Measurements from ENCODE around the gene UBFD1.
"Not testable (repeated sequence)": the region's sequence is repeated elsewhere in the genome, so short reads cannot be mapped to it uniquely, and the experiment has no call there.

The UBFD1 gene

DNA sequence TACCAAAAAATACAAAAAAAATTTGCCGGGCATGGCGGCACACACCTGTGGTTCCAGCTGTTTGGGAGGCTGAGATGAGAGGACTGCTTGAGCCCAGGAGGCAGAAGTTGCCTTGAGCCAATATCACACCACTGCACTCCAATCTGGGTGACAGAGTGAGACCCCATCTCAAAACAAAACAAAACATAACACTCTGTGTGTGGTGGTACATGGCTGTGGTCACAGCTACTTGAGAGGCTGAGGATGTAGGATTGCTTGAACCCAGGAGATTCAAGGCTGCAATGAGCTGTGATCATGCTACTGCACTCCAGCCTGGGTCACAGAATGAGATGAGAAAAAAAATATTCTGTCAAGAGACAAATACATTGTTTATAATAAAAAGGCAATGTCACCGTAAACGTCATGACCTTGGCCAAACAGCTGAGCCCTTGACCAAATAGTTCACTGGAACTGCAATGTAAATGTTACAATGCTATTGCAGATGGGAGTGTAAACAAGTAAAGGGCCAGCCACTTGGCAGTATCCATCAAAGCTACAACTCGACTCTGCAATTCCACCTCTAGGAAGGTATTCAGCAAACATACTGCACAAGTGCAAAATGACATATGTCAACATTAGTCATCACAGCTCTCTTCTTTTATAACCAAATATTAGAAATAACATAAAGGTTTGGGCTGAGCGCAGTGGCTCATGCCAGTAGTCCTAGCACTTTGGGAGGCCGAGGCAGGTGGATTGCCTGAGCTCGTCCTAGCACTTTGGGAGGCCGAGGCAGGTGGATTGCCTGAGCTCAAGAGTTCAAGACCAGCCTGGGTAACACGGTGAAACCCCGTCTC lies 17.3 kb upstream of the UBFD1 start:
- Histone ChIP-seq H3K79me2 (peaks cover 2% of the 10 kb centered on the region), H3K27ac (no peak overlapping the region), H3K4me3 (ENCODE audit: low read depth, low read length) (no peak overlapping the region), H3K4me2 (ENCODE audit: low read length) (no peak overlapping the region), H3K9me3 (ENCODE audit: control insufficient read depth, low read length) (no peaks in the 10 kb centered on the region), H2AFZ (no peak overlapping the region), H3K4me1 (no peaks in the 10 kb centered on the region), H3K36me3 (ENCODE audit: control insufficient read depth, insufficient read depth, low read length) (no peaks in the 10 kb centered on the region), H3K9ac (no peak overlapping the region), H3K27me3 (ENCODE audit: control insufficient read depth, insufficient read depth, low read length) (no peaks in the 10 kb centered on the region)
- TF ChIP-seq CTCF (IDR thresholded peaks at IDR 0.05), result no peak

GRCh38 chr16:23540817-23541178 lies 16.7 kb upstream of the UBFD1 start:
- not testable (repeated sequence) for H3K27me3 ChIP-seq (ENCODE audit: control insufficient read depth, insufficient read depth, low read length); H2AFZ ChIP-seq; H3K79me2 ChIP-seq; H3K9ac ChIP-seq; H3K27ac ChIP-seq; H3K4me2 ChIP-seq (ENCODE audit: low read length); H3K36me3 ChIP-seq (ENCODE audit: control insufficient read depth, insufficient read depth, low read length); H3K4me3 ChIP-seq (ENCODE audit: low read depth, low read length); H3K4me1 ChIP-seq; H3K9me3 ChIP-seq (ENCODE audit: control insufficient read depth, low read length)

- Histone ChIP-seq H3K4me2 (ENCODE audit: low read length) (no peak overlapping the region), H3K27ac (no peak overlapping the region), H3K27me3 (ENCODE audit: control insufficient read depth, insufficient read depth, low read length) (no peaks in the 10 kb centered on the region), H3K4me1 (no peaks in the 10 kb centered on the region), H2AFZ (no peak overlapping the region), H3K79me2 (peaks cover 10% of the 10 kb centered on the region), H3K4me3 (ENCODE audit: low read depth, low read length) (no peak overlapping the region), H3K9ac (no peak overlapping the region), H3K9me3 (ENCODE audit: control insufficient read depth, low read length) (no peaks in the 10 kb centered on the region), H3K36me3 (ENCODE audit: control insufficient read depth, insufficient read depth, low read length) (no peaks in the 10 kb centered on the region)
- TF ChIP-seq CTCF (IDR thresholded peaks at IDR 0.05), result no peak
Observed at GRCh38 chr16:23544436-23544835, 13.1 kb upstream of the UBFD1 start.

- Histone ChIP-seq H3K27ac (no peak overlapping the region), H3K36me3 (ENCODE audit: control insufficient read depth, insufficient read depth, low read length) (no peaks in the 10 kb centered on the region), H2AFZ (no peak overlapping the region), H3K27me3 (ENCODE audit: control insufficient read depth, insufficient read depth, low read length) (no peaks in the 10 kb centered on the region), H3K4me3 (ENCODE audit: low read depth, low read length) (no peak overlapping the region), H3K9me3 (ENCODE audit: control insufficient read depth, low read length) (no peaks in the 10 kb centered on the region), H3K4me2 (ENCODE audit: low read length) (no peak overlapping the region), H3K9ac (no peak overlapping the region), H3K79me2 (peaks cover 10% of the 10 kb centered on the region), H3K4me1 (no peaks in the 10 kb centered on the region)
- TF ChIP-seq CTCF (IDR thresholded peaks at IDR 0.05), result no peak
Observed at GRCh38 chr16:23549938-23550337, 7.6 kb upstream of the UBFD1 start.

GRCh38 chr16:23552161-23552560 lies 5.4 kb upstream of the UBFD1 start:
- Histone ChIP-seq H3K27me3 (ENCODE audit: control insufficient read depth, insufficient read depth, low read length) (no peaks in the 10 kb centered on the region), H3K9me3 (ENCODE audit: control insufficient read depth, low read length) (no peaks in the 10 kb centered on the region), H3K4me3 (ENCODE audit: low read depth, low read length) (no peak overlapping the region), H3K4me1 (peaks cover 5% of the 10 kb centered on the region), H2AFZ (no peak overlapping the region), H3K27ac (no peak overlapping the region), H3K4me2 (ENCODE audit: low read length) (no peak overlapping the region), H3K9ac (no peak overlapping the region), H3K36me3 (ENCODE audit: control insufficient read depth, insufficient read depth, low read length) (no peaks in the 10 kb centered on the region), H3K79me2 (peaks cover 12% of the 10 kb centered on the region)
- no peak for TF ChIP-seq CTCF (IDR thresholded peaks at IDR 0.05)
